Neural crest cell (in vitro differentiated cells): ENCODE measurements around the gene USP13. TPM values are rescaled to one million over a fixed set of nuclear protein-coding genes. Genes with fewer than 3 reads are reported as not detected.
A peak's percentile ranks its signal among the peaks of the same experiment; 100 is the strongest.

ENCODE experiments used
- DNase-seq: peaks from one replicate; pipeline ENCODE4 v3.0.0; 2021; ENCODE audit warnings: low read depth, mixed read lengths, low spot score
- H3K27ac Mint-ChIP-seq: one replicate; pipeline ENCODE4 v1.8.0; 2021; ENCODE audit warnings: mild to moderate bottlenecking, mixed read lengths; ENCODE audit not compliant: unreplicated experiment
- H3K27me3 Mint-ChIP-seq: 2 replicates; pipeline ENCODE4 v1.8.0; 2021; ENCODE audit warnings: low read depth, mild to moderate bottlenecking, mixed read lengths
- H3K36me3 Mint-ChIP-seq: 2 replicates; pipeline ENCODE4 v1.8.0; 2021; ENCODE audit warnings: low read depth, mild to moderate bottlenecking, mixed read lengths
- H3K4me1 Mint-ChIP-seq: 2 replicates; pipeline ENCODE4 v1.8.0; 2021; ENCODE audit warnings: mixed read lengths
- H3K4me3 Mint-ChIP-seq: one replicate; pipeline ENCODE4 v1.8.0; 2021; ENCODE audit warnings: mild to moderate bottlenecking, mixed read lengths
- H3K9me3 Mint-ChIP-seq: 2 replicates; pipeline ENCODE4 v1.8.0; 2021; ENCODE audit warnings: mixed read lengths
- total RNA-seq: library from RNA; stranded (reverse); gene quantifications from 2 replicates; pipeline ENCODE4 v1.2.1, GENCODE V29; 2021
- TF ChIP-seq, protein P1 (sequence below): fragments of 200-600 bp; sonication (generic); conservative IDR thresholded peaks from 2 replicates; pipeline ENCODE4 v1.5.0; 2021; ENCODE audit warnings: antibody characterized with exemption, mild to moderate bottlenecking

Gene USP13
- total RNA-seq, 1 donor from 2014 or later = 26.7 TPM

- Mint-ChIP-seq H3K27ac (no peak overlapping the region), H3K36me3 (peaks cover 30% of the 10 kb centered on the region), H3K27me3 (no peaks in the 10 kb centered on the region), H3K4me3 (no peak overlapping the region), H3K9me3 (peaks cover 4% of the 10 kb centered on the region), H3K4me1 (peaks cover 9% of the 10 kb centered on the region)
- TF ChIP-seq, protein P1, sequence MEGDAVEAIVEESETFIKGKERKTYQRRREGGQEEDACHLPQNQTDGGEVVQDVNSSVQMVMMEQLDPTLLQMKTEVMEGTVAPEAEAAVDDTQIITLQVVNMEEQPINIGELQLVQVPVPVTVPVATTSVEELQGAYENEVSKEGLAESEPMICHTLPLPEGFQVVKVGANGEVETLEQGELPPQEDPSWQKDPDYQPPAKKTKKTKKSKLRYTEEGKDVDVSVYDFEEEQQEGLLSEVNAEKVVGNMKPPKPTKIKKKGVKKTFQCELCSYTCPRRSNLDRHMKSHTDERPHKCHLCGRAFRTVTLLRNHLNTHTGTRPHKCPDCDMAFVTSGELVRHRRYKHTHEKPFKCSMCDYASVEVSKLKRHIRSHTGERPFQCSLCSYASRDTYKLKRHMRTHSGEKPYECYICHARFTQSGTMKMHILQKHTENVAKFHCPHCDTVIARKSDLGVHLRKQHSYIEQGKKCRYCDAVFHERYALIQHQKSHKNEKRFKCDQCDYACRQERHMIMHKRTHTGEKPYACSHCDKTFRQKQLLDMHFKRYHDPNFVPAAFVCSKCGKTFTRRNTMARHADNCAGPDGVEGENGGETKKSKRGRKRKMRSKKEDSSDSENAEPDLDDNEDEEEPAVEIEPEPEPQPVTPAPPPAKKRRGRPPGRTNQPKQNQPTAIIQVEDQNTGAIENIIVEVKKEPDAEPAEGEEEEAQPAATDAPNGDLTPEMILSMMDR = no peak
- DNase-seq = no peak
These were observed 77.1 kb downstream of the USP13 start for GRCh38 chr3:179729981-179730380.

- no peak overlapping the region for H3K4me3 Mint-ChIP-seq
- H3K27ac Mint-ChIP-seq = no peak overlapping the region
These were observed 77.7 kb downstream of the USP13 start for GRCh38 chr3:179730506-179730905.

DNA sequence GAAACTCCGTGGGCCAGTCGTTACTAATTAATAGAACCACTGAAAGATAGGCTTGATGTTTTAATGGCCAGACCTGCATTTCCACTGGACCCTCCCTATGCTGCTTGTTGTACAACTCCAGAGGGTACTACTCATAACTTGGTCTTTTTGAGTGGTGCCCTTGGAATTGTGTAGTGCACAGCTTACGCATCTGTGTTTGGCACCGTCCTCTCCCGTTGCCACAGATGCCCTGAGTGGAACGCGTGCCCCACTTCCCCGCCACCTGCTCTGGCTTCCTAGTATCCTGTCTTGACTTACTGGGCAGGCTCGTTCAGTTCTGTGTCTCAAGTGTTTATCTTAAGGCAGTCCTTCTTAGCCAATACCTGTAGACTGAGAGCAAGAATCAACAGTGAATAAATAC lies 78.7 kb downstream of the USP13 start:
- H3K27me3 Mint-ChIP-seq = no peaks in the 10 kb centered on the region
- H3K4me3 Mint-ChIP-seq = no peak overlapping the region
- H3K36me3 Mint-ChIP-seq = peaks cover 19% of the 10 kb centered on the region
- no peak overlapping the region for H3K27ac Mint-ChIP-seq
- H3K4me1 Mint-ChIP-seq = no peaks in the 10 kb centered on the region
- TF ChIP-seq, protein P1 = no peak
- no peaks in the 10 kb centered on the region for H3K9me3 Mint-ChIP-seq
- DNase-seq = no peak

More at GRCh38 chr3:179730506-179730905, 77.7 kb downstream of the USP13 start:
- no peak for DNase-seq
- peaks cover 25% of the 10 kb centered on the region for H3K36me3 Mint-ChIP-seq
- peaks cover 9% of the 10 kb centered on the region for H3K4me1 Mint-ChIP-seq
- no peaks in the 10 kb centered on the region for H3K27me3 Mint-ChIP-seq
- TF ChIP-seq, protein P1 = no peak
- peaks cover 4% of the 10 kb centered on the region for H3K9me3 Mint-ChIP-seq

DNA sequence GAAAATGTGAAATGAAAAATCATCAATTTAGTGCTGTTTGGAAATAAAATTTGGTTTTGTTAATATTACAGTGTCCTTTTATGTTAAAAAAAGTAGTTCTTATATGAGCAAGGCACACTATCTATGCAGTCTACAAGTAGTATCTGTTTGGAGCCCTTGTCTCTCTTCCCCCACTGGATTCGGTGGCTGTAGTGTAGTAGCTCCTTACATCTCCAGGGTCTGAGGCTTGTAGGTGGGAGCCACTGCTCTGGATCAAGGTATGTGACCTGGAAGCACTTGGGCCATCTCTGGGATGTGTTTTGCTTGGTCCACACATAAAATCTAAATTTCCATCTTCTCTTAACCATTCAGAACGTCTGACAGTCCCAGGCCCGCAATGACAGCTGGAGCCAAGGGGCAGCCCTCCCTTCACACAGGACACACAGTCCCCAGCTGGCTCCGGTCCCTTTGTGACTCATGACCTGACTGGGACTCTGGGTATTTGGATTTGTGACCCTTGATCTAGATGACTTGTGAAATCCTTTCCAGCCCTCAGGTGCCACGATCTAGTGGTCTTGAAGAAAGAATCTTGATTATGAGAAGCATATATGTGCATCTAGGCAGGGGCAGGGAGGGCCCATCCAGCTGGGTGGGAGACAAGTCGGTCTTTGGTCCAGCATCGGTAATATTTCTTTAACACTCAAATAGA lies 80.0 kb downstream of the USP13 start:
- Mint-ChIP-seq H3K4me1 (no peaks in the 10 kb centered on the region), H3K27me3 (no peaks in the 10 kb centered on the region), H3K27ac (peak overlapping the region; percentile 59), H3K36me3 (peaks cover 19% of the 10 kb centered on the region), H3K4me3 (no peak overlapping the region), H3K9me3 (no peaks in the 10 kb centered on the region)
- DNase-seq = no peak
- TF ChIP-seq, protein P1 = no peak

GRCh38 chr3:179733797-179734196 lies 81.0 kb downstream of the USP13 start:
- Mint-ChIP-seq H3K4me3 (no peak overlapping the region), H3K27ac (no peak overlapping the region), H3K36me3 (peaks cover 19% of the 10 kb centered on the region), H3K9me3 (no peaks in the 10 kb centered on the region), H3K27me3 (no peaks in the 10 kb centered on the region), H3K4me1 (no peaks in the 10 kb centered on the region)
- TF ChIP-seq, protein P1 = no peak
- DNase-seq = no peak
